Activated naive CD8-positive, alpha-beta T cell treated with anti-CD3 and anti-CD28 coated beads, Interleukin-2, amount 10 ng/mL, durations not matched to agents 7 days and 5 days (primary cell): ENCODE results near the gene DNAH2. TPM values are rescaled to one million over a fixed set of nuclear protein-coding genes. Genes with fewer than 3 reads are reported as not detected.

ENCODE experiments used
- ATAC-seq: fragments of 150-1000 bp; cut with Tn5 transposase; one replicate; pipeline ENCODE4 v1.10.0; 2021; ENCODE audit warnings: low read depth, moderate library complexity
- POLR2A ChIA-PET: fragments of 350-600 bp; sonication (Branson Sonifier 250); formaldehyde crosslinking; loops from one replicate; lab custom pipeline; 2021; ENCODE audit warnings: antibody characterized with exemption; lab: Charles Lee
- DNase-seq: peaks from one replicate; pipeline ENCODE4 v3.0.0; 2021
- H3K27ac Mint-ChIP-seq: one replicate; pipeline ENCODE4 v1.8.0; 2022; ENCODE audit warnings: mild to moderate bottlenecking, mixed read lengths
- H3K27me3 Mint-ChIP-seq: one replicate; pipeline ENCODE4 v1.8.0; 2022; ENCODE audit warnings: mild to moderate bottlenecking, moderate library complexity, mixed read lengths
- H3K36me3 Mint-ChIP-seq: one replicate; pipeline ENCODE4 v1.8.0; 2021; ENCODE audit warnings: mild to moderate bottlenecking, mixed read lengths
- H3K4me1 Mint-ChIP-seq: one replicate; pipeline ENCODE4 v1.8.0; 2021; ENCODE audit warnings: mixed read lengths
- H3K4me3 Mint-ChIP-seq: one replicate; pipeline ENCODE4 v1.8.0; 2022; ENCODE audit warnings: mild to moderate bottlenecking, moderate library complexity, mixed read lengths
- H3K9me3 Mint-ChIP-seq: one replicate; pipeline ENCODE4 v1.8.0; 2021; ENCODE audit warnings: mixed read lengths
- total RNA-seq, 2 experiments: library from RNA; stranded (reverse); gene quantifications; one replicate each; pipeline ENCODE4 v1.2.3, GENCODE V29; 2021

The DNAH2 gene
- total RNA-seq, 2 experiments from 2014 or later = not detected

DNA sequence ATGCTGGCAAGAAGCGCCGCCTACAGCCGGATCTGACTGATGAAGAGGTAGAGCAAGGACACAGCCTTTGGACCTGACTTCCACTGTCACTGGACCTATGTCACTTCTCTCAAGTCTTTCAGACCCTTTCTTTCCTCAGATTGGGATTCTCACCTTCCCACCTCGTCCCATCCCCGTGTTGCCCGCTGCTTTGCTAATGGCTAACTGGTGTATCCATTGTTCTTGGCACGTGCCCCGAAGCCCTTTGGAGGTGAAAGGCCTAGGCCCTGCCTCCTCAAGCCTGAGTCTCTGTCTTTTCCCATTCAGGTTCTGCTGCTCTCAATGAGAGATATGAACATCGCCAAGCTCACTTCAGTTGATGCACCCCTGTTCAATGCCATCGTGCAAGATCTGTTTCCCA, 63.2 kb downstream of the DNAH2 start:
- H3K4me1 Mint-ChIP-seq = no peaks in the 10 kb centered on the region
- H3K4me3 Mint-ChIP-seq = no peak overlapping the region
- POLR2A ChIA-PET = no interaction called here
- no peaks in the 10 kb centered on the region for H3K9me3 Mint-ChIP-seq
- H3K36me3 Mint-ChIP-seq = no peaks in the 10 kb centered on the region
- no peak overlapping the region for H3K27ac Mint-ChIP-seq
- ATAC-seq = no peak
- no peak for DNase-seq
- H3K27me3 Mint-ChIP-seq = peaks cover 16% of the 10 kb centered on the region

DNA sequence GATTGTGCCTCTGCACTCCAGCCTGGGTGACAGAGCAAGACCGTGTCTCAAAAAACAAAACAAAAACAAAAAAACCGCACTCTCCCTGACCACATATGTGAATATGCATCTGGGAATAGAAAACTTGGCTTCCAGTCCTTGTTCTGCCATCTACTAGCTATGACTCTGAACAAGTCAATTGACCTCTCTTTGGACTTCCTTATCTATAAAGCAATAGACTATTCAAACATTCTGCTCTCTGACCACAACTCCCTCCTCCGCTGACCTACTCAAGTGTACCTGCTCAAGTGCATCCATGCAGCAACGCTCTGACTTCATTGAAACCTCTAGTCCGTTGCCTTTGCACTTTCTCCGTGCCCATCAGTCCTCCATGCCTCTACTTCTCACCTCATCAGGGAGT, 63.9 kb downstream of the DNAH2 start:
- Mint-ChIP-seq H3K27me3 (peaks cover 14% of the 10 kb centered on the region), H3K9me3 (no peaks in the 10 kb centered on the region), H3K27ac (no peak overlapping the region), H3K4me1 (no peaks in the 10 kb centered on the region), H3K36me3 (no peaks in the 10 kb centered on the region), H3K4me3 (no peak overlapping the region)
- DNase-seq (no peak), ATAC-seq (no peak)
- POLR2A ChIA-PET = no interaction called here

DNA sequence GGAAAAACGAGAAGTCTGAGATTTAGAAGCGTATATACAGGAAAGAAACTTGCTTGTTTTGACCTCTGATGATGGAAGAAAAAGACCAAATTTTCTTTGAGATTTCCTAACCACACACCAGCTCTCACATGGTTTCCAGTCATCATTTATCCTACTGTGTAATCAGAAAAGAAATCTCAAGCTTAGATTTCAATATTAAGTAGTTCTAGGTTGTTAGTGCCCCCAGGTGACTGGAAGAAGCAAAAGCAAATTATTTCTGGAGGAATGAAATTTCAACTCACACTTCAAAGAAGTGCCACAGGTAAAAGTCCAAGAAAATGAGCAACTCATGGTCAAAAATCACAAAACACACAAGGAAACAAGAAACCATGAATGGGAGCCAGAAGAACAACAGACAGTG, 64.7 kb downstream of the DNAH2 start:
- no peaks in the 10 kb centered on the region for H3K36me3 Mint-ChIP-seq
- peaks cover 12% of the 10 kb centered on the region for H3K27me3 Mint-ChIP-seq
- no peak overlapping the region for H3K4me3 Mint-ChIP-seq
- ATAC-seq (no peak), DNase-seq (no peak)
- H3K9me3 Mint-ChIP-seq = no peaks in the 10 kb centered on the region
- no peaks in the 10 kb centered on the region for H3K4me1 Mint-ChIP-seq
- H3K27ac Mint-ChIP-seq = no peak overlapping the region
- POLR2A ChIA-PET = interaction anchor here (0.5 kb wide), 1 partner anchor 33 kb away, joined by 3 read pairs; no protein-coding TSS in a partner anchor

DNA sequence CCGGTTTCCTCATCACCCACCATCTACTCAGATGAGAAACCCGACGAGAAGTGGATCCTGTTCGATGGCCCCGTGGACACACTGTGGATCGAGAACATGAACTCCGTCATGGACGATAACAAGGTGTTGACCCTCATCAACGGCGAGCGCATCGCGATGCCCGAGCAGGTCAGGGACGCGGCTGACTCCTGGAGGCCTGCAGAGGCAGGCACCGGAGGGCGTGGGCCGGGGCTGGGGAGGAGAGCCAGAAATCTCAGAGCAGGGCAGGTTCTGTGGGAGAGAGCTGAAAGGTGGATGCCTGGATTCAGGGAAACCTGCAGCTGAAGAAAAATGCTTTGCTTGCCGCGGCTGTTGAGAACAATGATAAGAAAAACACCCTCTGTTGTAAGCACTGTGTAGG, 69.3 kb downstream of the DNAH2 start:
- H3K4me1 Mint-ChIP-seq = no peaks in the 10 kb centered on the region
- DNase-seq = no peak
- no peak for ATAC-seq
- no peaks in the 10 kb centered on the region for H3K9me3 Mint-ChIP-seq
- H3K27me3 Mint-ChIP-seq = peaks cover 10% of the 10 kb centered on the region
- no peak overlapping the region for H3K4me3 Mint-ChIP-seq
- POLR2A ChIA-PET = no interaction called here
- H3K36me3 Mint-ChIP-seq = no peaks in the 10 kb centered on the region
- no peak overlapping the region for H3K27ac Mint-ChIP-seq

DNA sequence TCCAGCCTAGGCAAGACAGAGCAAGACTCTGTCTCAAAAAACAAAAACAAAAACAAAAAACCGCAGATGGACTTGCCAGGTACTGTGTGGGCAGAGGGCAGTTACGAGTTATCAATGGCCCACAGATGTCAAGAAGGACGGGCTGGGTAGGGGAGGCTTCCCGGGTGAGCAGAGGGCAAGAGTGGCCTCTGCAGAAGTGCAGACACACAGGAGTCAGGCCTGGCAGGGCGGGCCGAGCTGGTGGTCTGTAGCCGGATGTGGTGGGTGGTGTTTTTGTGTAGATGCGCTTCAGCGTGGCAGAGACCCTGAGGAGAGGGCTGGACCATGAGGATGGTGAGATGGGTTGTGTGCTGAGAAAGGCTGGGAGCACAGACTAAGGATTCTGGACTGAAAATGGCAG, 71.6 kb downstream of the DNAH2 start:
- H3K9me3 Mint-ChIP-seq = no peaks in the 10 kb centered on the region
- no peak for DNase-seq
- H3K36me3 Mint-ChIP-seq = no peaks in the 10 kb centered on the region
- no peak for ATAC-seq
- no peaks in the 10 kb centered on the region for H3K4me1 Mint-ChIP-seq
- H3K27ac Mint-ChIP-seq = no peak overlapping the region
- peaks cover 3% of the 10 kb centered on the region for H3K27me3 Mint-ChIP-seq
- H3K4me3 Mint-ChIP-seq = no peak overlapping the region
- POLR2A ChIA-PET = no interaction called here

DNA sequence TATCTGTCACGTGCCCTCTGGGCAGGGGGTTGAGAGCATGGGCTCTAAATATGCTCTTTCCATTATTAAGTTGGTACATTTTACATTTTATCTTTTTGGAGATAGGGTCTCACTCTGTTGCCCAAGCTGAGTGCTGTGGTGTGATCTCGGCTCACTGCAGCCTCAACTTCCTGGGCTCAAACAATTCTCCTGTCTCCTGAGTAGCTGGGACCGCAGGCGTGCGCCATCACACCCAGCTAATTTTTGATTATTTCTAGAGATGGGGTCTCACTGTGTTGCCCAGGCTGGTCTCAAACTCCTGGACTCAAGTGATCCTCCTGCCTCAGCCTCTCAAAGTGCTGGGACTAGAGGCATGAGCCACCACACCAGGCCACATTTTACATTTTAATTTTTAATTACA, 72.6 kb downstream of the DNAH2 start:
- Mint-ChIP-seq H3K27me3 (no peaks in the 10 kb centered on the region), H3K9me3 (no peaks in the 10 kb centered on the region), H3K4me3 (no peak overlapping the region), H3K27ac (no peak overlapping the region), H3K4me1 (no peaks in the 10 kb centered on the region), H3K36me3 (no peaks in the 10 kb centered on the region)
- POLR2A ChIA-PET = interaction anchor here (0.7 kb wide), 1 partner anchor 46 kb away, joined by 3 read pairs; no protein-coding TSS in a partner anchor
- no peak for ATAC-seq
- no peak for DNase-seq

DNA sequence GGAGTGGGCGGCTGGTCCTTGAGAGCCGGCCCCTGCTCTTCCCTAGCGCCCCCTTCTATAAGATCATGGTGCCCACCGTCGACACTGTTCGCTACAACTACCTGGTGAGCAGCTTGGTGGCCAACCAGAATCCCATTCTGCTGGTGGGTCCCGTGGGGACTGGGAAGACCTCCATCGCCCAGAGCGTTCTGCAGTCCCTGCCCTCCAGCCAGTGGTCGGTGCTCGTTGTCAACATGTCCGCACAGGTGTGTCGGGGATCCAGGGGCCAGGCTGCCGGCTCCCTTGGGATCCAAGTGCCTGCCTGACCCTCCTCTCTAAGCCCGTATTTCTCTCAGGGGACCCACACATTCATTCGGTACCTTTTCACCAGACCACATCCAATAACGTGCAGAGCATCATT, 75.1 kb downstream of the DNAH2 start:
- ATAC-seq (no peak), DNase-seq (no peak)
- POLR2A ChIA-PET = no interaction called here
- Mint-ChIP-seq H3K4me3 (no peak overlapping the region), H3K27me3 (no peaks in the 10 kb centered on the region), H3K4me1 (no peaks in the 10 kb centered on the region), H3K9me3 (no peaks in the 10 kb centered on the region), H3K36me3 (no peaks in the 10 kb centered on the region), H3K27ac (no peak overlapping the region)

DNA sequence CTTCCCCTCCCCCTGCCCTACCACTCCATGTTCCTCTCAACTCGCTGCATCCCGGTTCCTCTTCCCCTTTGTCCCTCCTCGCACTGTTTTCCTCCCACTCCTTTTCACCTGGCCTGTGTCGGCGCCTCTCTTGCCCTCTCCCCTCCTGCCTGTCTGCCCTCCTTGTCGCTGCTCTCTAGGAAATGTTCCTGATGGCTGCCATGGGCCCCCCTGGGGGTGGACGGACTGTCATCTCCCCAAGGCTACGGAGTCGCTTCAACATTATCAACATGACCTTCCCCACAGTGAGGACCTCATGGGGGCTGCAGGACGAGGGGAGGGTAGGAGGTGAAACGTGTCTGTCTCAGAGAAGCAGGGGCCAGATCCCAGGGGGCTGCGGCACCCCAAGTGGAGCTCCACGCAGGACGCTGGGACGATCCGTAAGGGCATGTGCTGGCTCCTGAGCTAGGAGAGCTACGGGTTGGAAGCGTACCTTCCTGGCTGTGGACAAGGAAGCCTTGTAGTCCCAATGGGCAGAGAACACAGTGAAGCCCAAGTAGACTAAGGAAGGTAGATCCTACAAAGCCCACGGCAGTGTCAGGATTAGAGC, 76.6 kb downstream of the DNAH2 start:
- Mint-ChIP-seq H3K27ac (no peak overlapping the region), H3K4me3 (no peak overlapping the region), H3K36me3 (no peaks in the 10 kb centered on the region), H3K9me3 (no peaks in the 10 kb centered on the region), H3K4me1 (no peaks in the 10 kb centered on the region), H3K27me3 (no peaks in the 10 kb centered on the region)
- DNase-seq (no peak), ATAC-seq (no peak)
- POLR2A ChIA-PET = no interaction called here

DNA sequence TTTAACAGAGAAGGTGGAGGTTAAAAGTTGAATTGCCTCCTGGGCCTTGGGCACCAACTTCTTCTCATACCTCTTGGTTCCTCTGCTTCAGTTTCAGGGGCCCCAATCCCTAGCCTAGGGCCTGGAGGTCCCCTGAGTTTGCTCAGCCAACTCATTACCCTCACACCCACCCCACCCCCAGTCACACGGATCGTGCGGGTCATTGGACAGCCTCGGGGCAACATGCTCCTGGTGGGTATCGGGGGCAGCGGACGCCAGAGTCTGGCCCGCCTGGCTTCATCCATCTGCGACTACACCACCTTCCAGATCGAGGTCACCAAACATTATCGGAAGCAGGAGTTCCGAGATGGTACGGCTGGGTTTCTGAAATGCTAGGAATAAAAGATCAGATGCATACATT, 80.4 kb downstream of the DNAH2 start:
- no peaks in the 10 kb centered on the region for H3K4me1 Mint-ChIP-seq
- no peak for DNase-seq
- no peaks in the 10 kb centered on the region for H3K9me3 Mint-ChIP-seq
- ATAC-seq = no peak
- peaks cover 2% of the 10 kb centered on the region for H3K27me3 Mint-ChIP-seq
- H3K36me3 Mint-ChIP-seq = no peaks in the 10 kb centered on the region
- no peak overlapping the region for H3K4me3 Mint-ChIP-seq
- no peak overlapping the region for H3K27ac Mint-ChIP-seq
- POLR2A ChIA-PET = no interaction called here

DNA sequence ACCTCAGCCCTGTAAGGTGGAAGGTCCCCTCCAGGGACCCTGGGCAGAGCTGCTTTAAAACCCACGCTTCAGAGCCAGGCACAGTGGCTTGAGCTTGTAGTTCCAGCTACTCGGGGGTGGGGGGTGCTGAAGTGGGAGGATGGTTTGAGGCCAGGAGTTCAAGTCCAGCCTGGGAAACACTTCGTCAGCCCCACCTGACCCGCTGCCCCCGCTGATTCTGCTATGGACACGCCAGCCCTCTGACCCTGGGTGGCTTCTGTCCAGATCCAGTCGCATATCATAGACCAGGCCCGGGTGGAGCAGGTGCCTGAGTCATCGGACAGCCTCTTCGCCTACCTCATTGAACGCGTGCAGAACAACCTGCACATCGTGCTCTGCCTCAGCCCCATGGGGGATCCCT, 81.3 kb downstream of the DNAH2 start:
- peaks cover 3% of the 10 kb centered on the region for H3K27me3 Mint-ChIP-seq
- H3K4me1 Mint-ChIP-seq = no peaks in the 10 kb centered on the region
- POLR2A ChIA-PET = no interaction called here
- H3K4me3 Mint-ChIP-seq = no peak overlapping the region
- H3K36me3 Mint-ChIP-seq = no peaks in the 10 kb centered on the region
- no peak overlapping the region for H3K27ac Mint-ChIP-seq
- ATAC-seq (no peak), DNase-seq (no peak)
- no peaks in the 10 kb centered on the region for H3K9me3 Mint-ChIP-seq

DNA sequence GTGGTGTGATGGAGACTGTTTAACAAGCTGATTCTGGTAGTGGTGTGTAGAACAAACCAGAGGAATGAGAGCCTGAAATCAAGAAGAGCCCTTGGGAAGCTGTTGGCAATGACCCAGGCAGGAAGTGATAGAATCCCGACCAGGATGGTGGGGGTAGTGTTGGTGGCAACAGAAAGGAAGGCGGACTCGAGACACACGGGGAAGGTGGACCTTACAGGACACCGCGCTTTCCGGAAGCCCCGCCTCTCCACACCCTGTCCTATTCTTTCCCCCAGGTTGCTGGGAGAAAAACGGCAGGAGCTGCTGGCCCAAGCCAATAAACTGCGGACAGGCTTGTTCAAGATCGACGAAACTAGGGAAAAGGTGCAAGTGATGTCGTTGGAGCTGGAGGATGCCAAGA, 86.4 kb downstream of the DNAH2 start:
- no peaks in the 10 kb centered on the region for H3K9me3 Mint-ChIP-seq
- H3K27me3 Mint-ChIP-seq = peaks cover 3% of the 10 kb centered on the region
- no peak overlapping the region for H3K27ac Mint-ChIP-seq
- H3K36me3 Mint-ChIP-seq = no peaks in the 10 kb centered on the region
- ATAC-seq = no peak
- H3K4me3 Mint-ChIP-seq = no peak overlapping the region
- H3K4me1 Mint-ChIP-seq = no peaks in the 10 kb centered on the region
- POLR2A ChIA-PET = no interaction called here
- DNase-seq = no peak

DNA sequence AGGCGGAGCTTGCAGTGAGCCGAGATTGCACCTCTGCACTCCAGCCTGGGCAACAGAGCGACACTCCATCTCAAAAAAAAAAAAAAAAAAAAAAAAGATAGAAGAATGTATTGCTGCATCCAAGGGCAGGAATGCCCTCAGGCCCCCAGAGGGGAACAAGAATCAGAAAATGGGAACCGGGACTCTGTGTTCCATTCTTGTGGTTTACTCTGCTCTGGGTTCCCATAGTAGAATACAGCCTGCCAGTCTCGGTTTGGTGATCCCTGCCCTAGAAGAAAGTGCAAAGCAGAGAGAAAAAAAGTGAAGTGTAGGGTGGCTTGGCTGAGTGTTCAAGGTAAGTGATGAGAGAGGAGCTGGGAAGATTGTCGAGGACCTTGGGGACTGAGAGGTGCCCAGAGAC, 89.0 kb downstream of the DNAH2 start:
- no peaks in the 10 kb centered on the region for H3K9me3 Mint-ChIP-seq
- DNase-seq (no peak), ATAC-seq (no peak)
- H3K27me3 Mint-ChIP-seq = peaks cover 8% of the 10 kb centered on the region
- H3K4me1 Mint-ChIP-seq = no peaks in the 10 kb centered on the region
- POLR2A ChIA-PET = no interaction called here
- no peaks in the 10 kb centered on the region for H3K36me3 Mint-ChIP-seq
- no peak overlapping the region for H3K4me3 Mint-ChIP-seq
- H3K27ac Mint-ChIP-seq = no peak overlapping the region

DNA sequence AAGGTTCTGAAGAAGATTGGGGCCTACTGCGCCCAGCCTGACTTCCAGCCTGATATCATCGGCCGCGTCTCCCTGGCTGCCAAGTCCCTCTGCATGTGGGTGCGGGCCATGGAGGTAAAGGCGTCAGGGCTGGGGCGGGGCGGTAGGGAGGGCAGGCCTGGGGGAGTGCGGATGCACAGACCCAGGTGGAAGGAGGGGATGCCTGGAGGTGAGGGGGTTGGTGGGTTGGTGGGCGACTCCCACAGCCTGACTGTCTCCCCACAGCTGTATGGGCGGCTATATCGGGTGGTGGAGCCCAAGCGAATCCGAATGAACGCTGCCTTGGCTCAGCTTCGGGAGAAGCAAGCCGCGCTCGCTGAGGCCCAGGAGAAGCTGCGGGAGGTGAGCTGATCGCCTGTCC, 89.7 kb downstream of the DNAH2 start:
- POLR2A ChIA-PET = no interaction called here

DNA sequence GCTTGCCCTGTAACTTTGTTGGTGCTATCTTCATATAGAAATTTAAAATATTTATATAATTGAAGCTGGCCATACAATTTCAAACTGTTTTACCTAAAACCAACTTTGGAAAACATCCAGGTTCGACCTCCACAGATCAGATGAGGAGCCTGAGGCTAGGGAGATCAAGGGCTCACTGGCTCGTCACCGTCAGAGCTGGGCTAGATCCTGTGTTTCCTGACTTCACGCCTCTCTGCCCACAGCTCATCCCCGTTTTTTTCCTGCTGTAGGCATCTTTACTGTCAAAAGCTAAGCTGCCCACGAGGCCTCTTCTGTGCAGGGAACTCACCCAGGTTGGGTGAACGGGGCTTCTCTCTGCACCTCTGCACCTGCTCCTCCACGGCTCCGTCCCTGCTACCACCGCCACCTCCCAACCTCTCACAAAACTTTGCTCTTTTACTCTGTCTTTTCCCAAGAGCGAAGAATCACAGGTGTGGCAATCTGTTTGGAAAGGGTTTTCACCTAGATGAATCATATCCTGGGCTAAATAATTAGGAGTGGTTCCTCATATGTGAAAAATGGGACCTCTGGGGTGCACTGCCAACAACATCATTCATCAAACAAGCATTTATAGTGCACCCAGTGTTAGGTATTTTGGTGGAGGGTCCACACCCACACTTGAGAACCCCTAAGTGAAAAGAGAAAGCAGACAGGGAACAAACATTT, 91.7 kb downstream of the DNAH2 start:
- Mint-ChIP-seq H3K4me3 (no peak overlapping the region), H3K9me3 (no peaks in the 10 kb centered on the region), H3K27ac (no peak overlapping the region), H3K36me3 (no peaks in the 10 kb centered on the region), H3K4me1 (no peaks in the 10 kb centered on the region), H3K27me3 (peaks cover 4% of the 10 kb centered on the region)
- POLR2A ChIA-PET = no interaction called here
- no peak for DNase-seq
- no peak for ATAC-seq

More for the DNA sequence above, 89.7 kb downstream of the DNAH2 start:
- no peaks in the 10 kb centered on the region for H3K36me3 Mint-ChIP-seq
- no peak overlapping the region for H3K27ac Mint-ChIP-seq
- no peak overlapping the region for H3K4me3 Mint-ChIP-seq
- peaks cover 8% of the 10 kb centered on the region for H3K27me3 Mint-ChIP-seq
- no peak for ATAC-seq
- no peak for DNase-seq
- no peaks in the 10 kb centered on the region for H3K9me3 Mint-ChIP-seq
- no peaks in the 10 kb centered on the region for H3K4me1 Mint-ChIP-seq
